CD4-positive, alpha-beta T cell treated with Interleukin-21 for 1 hour (primary cell): ENCODE measurements around the gene PSMC2.

ENCODE experiments used
- DNase-seq: peaks from one replicate; pipeline ENCODE4 v3.0.0-alpha.2; 2020

Gene PSMC2

GRCh38 chr7:103347507-103348267 is at the start of gene PSMC2:
Gene PSMC2, plus strand, starts transcription at chr7:103347643. Its CDS starts 69 bp downstream, at chr7:103347712.
- DNase-seq: peak; percentile 92

- DNase-seq: no peak
Observed at GRCh38 chr7:103297837-103298179, 49.6 kb upstream of the PSMC2 start.

GRCh38 chr7:103299660-103300059 is 47.8 kb upstream of the PSMC2 start:
- DNase-seq: no peak

- no peak for DNase-seq
Observed at GRCh38 chr7:103301441-103301840, 46.0 kb upstream of the PSMC2 start.

- DNase-seq: no peak
Observed at GRCh38 chr7:103307503-103308231, 39.8 kb upstream of the PSMC2 start.

GRCh38 chr7:103314852-103315251 is 32.6 kb upstream of the PSMC2 start:
- no peak for DNase-seq

GRCh38 chr7:103316380-103316941 is 31.0 kb upstream of the PSMC2 start:
- no peak for DNase-seq

- no peak for DNase-seq
Observed at GRCh38 chr7:103317009-103317408, 30.4 kb upstream of the PSMC2 start.

GRCh38 chr7:103325744-103326143 is 21.7 kb upstream of the PSMC2 start:
- no peak for DNase-seq

- DNase-seq: no peak
Observed at GRCh38 chr7:103336761-103337160, 10.7 kb upstream of the PSMC2 start.

GRCh38 chr7:103338864-103339263 is 8.6 kb upstream of the PSMC2 start:
- DNase-seq: no peak

GRCh38 chr7:103341466-103341865 is 6.0 kb upstream of the PSMC2 start:
- no peak for DNase-seq

- DNase-seq: no peak
Observed at GRCh38 chr7:103343332-103343731, 4.1 kb upstream of the PSMC2 start.

GRCh38 chr7:103343758-103344452 is 3.5 kb upstream of the PSMC2 start:
- peak; percentile 36 for DNase-seq

GRCh38 chr7:103344453-103345149 is 2.8 kb upstream of the PSMC2 start, which contains the start of gene DNAJC2:
Gene DNAJC2, minus strand, starts transcription at chr7:103344767. Its CDS starts 145 bp downstream, at chr7:103344622.
- peak; percentile 88 for DNase-seq

- no peak for DNase-seq
Observed at GRCh38 chr7:103346396-103346795, 1.0 kb upstream of the PSMC2 start.

- DNase-seq: peak; percentile 3
Observed at GRCh38 chr7:103348452-103348851, 1.0 kb downstream of the PSMC2 start.

- no peak for DNase-seq
Observed at GRCh38 chr7:103348959-103349358, 1.5 kb downstream of the PSMC2 start.

GRCh38 chr7:103349805-103350204 is 2.4 kb downstream of the PSMC2 start:
- no peak for DNase-seq

GRCh38 chr7:103369432-103369831 is 22.0 kb downstream of the PSMC2 start:
- no peak for DNase-seq

GRCh38 chr7:103373866-103374643 is 26.6 kb downstream of the PSMC2 start:
- no peak for DNase-seq
